ENCODE results near the gene YIPF2. TPM values are rescaled to one million over a fixed set of nuclear protein-coding genes. Genes with fewer than 3 reads are reported as not detected.

YIPF2 gene
- total RNA-seq, 1 donor from 2014 or later = 139 TPM

GRCh38 chr19:10895920-10896319 lies 32.5 kb downstream of the YIPF2 start:
- no peak for DNase-seq (ENCODE audit: low spot score in 2 of 2)
- no peak for TF ChIP-seq CTCF (IDR thresholded peaks at IDR 0.05)
- H3K36me3 ChIP-seq = no peaks in the 10 kb centered on the region
- no peak overlapping the region for H3K27ac ChIP-seq
- intact Hi-C loops (cut with DNase I) = no loop called here
- H3K9me3 ChIP-seq = no peaks in the 10 kb centered on the region
- H3K4me1 ChIP-seq = peaks cover 0 to 11% of the 10 kb centered on the region in 2 donors
- no peaks in the 10 kb centered on the region for H3K27me3 ChIP-seq
- H3K4me3 ChIP-seq = no peak overlapping the region

- H3K27ac ChIP-seq = no peak overlapping the region
- no peaks in the 10 kb centered on the region for H3K36me3 ChIP-seq
- no peaks in the 10 kb centered on the region for H3K9me3 ChIP-seq
- no peaks in the 10 kb centered on the region for H3K27me3 ChIP-seq
- H3K4me3 ChIP-seq = no peak overlapping the region
- TF ChIP-seq CTCF (IDR thresholded peaks at IDR 0.05) = no peak
- H3K4me1 ChIP-seq = peaks cover 0 to 11% of the 10 kb centered on the region in 2 donors
- DNase-seq (ENCODE audit: low spot score in 2 of 2) = no peak
- intact Hi-C loops (cut with DNase I) = no loop called here
These were observed 33.1 kb downstream of the YIPF2 start for GRCh38 chr19:10895363-10895762.

GRCh38 chr19:10894911-10895213 lies 33.6 kb downstream of the YIPF2 start:
- H3K27ac ChIP-seq = no peak overlapping the region
- no peak for TF ChIP-seq CTCF (IDR thresholded peaks at IDR 0.05)
- no peak for DNase-seq (ENCODE audit: low spot score in 2 of 2)
- no peaks in the 10 kb centered on the region for H3K27me3 ChIP-seq
- peaks cover 0 to 11% of the 10 kb centered on the region in 2 donors for H3K4me1 ChIP-seq
- no peaks in the 10 kb centered on the region for H3K36me3 ChIP-seq
- intact Hi-C loops (cut with DNase I) = no loop called here
- H3K4me3 ChIP-seq = no peak overlapping the region
- no peaks in the 10 kb centered on the region for H3K9me3 ChIP-seq

- Histone ChIP-seq H3K4me3 (no peak overlapping the region), H3K9me3 (no peaks in the 10 kb centered on the region), H3K27ac (no peak overlapping the region), H3K36me3 (no peaks in the 10 kb centered on the region), H3K4me1 (peaks cover 0 to 2% of the 10 kb centered on the region in 2 donors), H3K27me3 (no peaks in the 10 kb centered on the region)
- DNase-seq (ENCODE audit: low spot score in 2 of 2) = no peak
- TF ChIP-seq CTCF (IDR thresholded peaks at IDR 0.05) = no peak
- intact Hi-C loops (cut with DNase I) = no loop called here
These were observed 36.2 kb downstream of the YIPF2 start for GRCh38 chr19:10892256-10892655.

GRCh38 chr19:10891405-10892086 lies 36.9 kb downstream of the YIPF2 start:
- no peak for DNase-seq (ENCODE audit: low spot score in 2 of 2)
- intact Hi-C loops (cut with DNase I) = no loop called here
- no peaks in the 10 kb centered on the region for H3K9me3 ChIP-seq
- no peak overlapping the region for H3K4me3 ChIP-seq
- no peak for TF ChIP-seq CTCF (IDR thresholded peaks at IDR 0.05)
- no peaks in the 10 kb centered on the region for H3K36me3 ChIP-seq
- peaks cover 0 to 2% of the 10 kb centered on the region in 2 donors for H3K4me1 ChIP-seq
- no peaks in the 10 kb centered on the region for H3K27me3 ChIP-seq
- no peak overlapping the region for H3K27ac ChIP-seq

GRCh38 chr19:10889880-10890279 lies 38.6 kb downstream of the YIPF2 start:
- Histone ChIP-seq H3K27ac (no peak overlapping the region), H3K4me3 (no peak overlapping the region), H3K9me3 (no peaks in the 10 kb centered on the region), H3K36me3 (no peaks in the 10 kb centered on the region), H3K4me1 (peaks cover 0 to 2% of the 10 kb centered on the region in 2 donors), H3K27me3 (no peaks in the 10 kb centered on the region)
- no peak for TF ChIP-seq CTCF (IDR thresholded peaks at IDR 0.05)
- intact Hi-C loops (cut with DNase I) = no loop called here
- DNase-seq (ENCODE audit: low spot score in 2 of 2) = no peak

Data from ascending aorta (tissue), 2 donors.